GM18858 (cell line): Measurements from ENCODE around the gene PLBD1.

Experiments used
- ATAC-seq: cut with Tn5 transposase; IDR thresholded peaks from one replicate; pipeline ENCODE4 v1.9.1; 2021; ENCODE audit not compliant: unreplicated experiment

The PLBD1 gene

DNA sequence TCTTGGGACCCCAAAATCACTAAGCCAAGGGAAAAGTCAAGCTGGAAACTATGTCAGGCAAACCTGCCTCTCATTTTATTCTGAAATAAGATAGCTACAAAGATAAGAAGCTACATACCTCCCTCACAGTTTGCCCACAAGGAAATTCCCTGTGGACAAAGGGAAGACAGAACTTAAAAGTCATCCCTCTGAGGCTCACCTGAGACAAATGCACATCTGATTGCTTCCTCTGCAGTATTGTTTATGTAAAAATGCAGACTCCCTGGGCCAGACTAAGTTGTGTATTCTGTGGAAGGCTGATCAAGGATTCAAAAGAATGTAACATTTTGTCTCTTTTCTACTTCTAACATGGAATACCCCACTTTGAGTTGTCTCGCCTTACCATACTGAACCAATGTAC lies 2.5 kb upstream of the PLBD1 start:
- ATAC-seq: no peak

DNA sequence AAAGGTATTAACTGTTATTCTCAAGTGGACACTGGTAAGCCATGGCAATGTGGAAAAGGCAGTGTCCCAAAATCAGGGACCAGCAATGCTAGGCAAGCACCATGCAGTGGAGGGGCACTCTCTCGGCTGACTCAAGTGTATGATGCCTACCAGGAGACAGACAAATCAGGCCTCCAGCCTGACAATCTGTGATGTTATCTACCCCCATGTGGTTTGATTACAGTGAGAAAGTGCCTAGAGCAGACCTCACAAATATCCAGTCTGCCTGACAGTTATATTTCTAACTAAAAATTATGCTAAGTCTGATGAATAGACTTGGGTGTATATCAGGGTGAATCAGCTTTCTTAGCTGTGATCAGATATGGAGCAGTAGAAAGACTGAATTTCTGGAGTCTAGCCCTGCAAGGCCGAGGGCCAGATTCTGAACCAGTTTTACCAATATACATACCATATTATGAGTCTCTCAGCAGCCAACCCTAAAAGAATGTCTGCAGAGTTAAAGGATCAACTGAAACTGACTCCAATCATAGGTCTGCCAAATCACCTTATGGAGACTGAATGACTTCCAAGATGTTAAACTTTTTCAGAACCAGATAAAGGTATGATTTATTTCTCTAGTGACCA lies 3.2 kb downstream of the PLBD1 start:
- ATAC-seq: no peak

DNA sequence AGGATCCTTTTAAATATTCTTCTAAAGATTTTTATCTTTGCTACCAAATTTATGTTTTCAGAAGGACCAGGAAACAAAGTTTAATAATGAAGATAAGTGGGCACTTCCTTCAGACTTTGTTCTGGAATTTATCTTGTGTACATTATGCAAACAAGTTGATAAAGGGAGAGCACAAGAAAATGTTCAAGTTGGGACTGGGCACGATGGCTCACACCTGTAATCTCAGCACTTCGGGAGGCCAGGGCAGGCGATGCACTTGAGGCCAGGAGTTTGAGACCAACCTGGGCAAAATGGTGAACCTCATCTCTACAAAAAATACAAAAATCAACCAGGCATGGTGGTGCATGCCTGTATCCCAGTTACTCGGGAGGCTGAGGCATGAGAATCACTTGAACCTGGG lies 4.6 kb downstream of the PLBD1 start:
- ATAC-seq: no peak

DNA sequence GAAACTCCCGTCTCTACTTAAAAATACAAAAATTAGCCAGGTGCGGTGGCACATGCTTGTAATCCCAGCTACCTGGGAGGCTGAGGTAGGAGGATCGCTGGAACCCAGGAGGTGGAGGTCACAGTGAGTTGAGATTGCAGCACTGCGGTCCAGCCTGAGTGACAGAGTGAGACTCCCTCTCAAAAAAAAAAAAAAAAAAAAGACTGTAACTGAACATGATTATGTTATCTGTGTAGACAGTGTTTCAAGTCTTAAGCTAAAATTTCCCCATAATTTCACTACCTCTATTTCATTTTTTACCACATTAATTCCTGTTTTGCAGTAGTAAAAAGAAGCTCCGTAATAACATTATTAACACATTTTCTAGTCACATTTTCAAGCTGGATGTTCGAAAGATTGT lies 5.4 kb downstream of the PLBD1 start:
- ATAC-seq: no peak

DNA sequence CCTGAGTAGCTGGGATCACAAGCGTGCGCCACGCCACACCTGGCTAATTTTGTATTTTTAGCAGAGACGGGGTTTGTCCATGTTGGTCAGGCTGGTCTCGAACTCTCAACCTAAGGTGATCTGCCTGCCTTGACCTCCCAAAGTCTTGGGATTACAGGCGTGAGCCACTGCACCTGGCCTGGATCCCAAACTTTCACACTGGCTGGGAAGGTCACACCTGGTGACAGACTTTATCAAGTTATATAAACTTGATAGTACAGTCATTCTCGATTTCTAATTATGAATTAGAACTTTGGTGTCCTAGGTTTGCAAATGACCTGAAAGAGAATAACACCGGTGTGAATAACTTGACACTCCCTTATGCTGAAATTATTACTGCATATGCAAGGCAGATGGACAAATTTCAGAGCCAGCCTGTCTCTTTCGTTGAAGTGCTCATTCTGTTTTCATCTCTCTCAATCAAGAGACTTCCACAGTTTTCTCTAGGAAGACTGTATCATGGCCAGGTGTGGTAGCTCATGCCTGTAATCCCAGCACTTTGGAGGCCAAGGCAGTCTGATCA lies 5.9 kb downstream of the PLBD1 start:
- ATAC-seq: no peak

DNA sequence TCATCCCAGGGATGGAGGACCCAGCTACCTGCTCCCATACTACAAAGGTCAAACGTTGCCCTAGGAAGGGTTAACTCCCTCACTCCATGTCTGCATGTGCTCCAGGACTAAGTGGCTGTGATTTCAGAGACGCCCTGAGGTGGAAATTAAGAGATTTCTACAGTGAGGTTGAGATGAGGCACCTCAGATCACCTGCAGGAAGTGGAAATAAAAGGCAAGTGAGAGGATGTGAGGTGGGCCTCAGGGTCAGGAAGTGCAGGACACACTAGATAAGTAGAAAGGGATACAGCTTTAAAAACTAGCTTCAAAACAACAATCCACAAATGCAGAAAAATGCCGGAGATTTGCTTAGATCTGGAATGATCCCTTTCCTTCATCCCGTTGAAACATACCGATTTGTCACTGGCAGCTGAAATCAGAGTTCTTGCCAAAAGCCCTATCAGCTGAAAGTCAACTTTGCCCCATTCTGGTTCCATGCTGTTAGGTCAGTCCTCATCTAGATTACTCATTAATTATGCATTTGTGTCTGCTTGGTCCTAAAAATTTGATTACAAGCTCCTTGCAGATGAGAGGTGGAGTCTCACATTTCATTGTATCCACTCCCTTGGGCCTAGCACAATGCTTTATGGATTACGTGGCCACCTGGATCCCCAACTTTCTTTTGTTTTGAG lies 6.6 kb downstream of the PLBD1 start:
- ATAC-seq: no peak

DNA sequence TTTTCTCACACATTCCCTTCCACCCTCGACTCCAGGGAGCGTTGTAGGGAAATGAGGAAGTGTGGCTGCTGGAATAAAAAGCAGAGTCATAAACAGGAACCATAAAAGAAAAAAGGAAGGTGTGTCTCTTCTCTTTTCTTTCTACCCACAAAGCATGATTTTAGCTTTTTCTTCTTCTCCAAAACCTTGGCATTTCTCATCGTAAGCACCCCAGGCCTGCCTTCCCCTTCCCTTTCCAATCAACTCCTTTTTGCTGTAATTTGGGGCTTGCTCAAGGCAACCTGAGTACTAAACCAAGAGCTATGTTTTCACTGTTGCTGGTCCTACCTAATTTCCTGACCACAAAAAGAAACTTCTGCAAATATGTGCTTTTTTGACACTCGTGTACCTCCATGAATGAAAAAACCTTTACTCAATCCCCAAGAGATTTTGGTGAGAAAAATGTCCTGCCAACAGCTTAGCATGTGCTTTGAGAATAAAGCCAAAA lies 9.2 kb downstream of the PLBD1 start:
- peak; percentile 51 for ATAC-seq

DNA sequence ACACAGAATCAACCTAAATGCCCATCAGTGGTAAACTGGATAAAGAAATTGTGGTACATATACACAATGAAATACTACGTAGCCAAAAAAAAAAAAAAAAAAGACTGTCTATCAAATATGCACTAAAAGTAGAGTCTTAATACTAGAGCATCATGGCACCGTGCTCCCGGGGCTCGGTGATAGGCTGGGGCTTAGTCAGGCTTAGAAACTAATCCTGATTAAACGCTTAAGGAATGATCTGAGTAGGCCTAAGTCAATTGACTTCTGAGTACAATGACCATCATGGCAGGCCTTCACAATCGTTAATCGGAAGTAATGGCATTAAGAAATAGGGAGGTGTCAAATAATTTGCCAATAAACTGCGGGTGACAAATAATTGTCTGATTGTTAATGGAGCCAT lies 9.7 kb downstream of the PLBD1 start:
- no peak for ATAC-seq

DNA sequence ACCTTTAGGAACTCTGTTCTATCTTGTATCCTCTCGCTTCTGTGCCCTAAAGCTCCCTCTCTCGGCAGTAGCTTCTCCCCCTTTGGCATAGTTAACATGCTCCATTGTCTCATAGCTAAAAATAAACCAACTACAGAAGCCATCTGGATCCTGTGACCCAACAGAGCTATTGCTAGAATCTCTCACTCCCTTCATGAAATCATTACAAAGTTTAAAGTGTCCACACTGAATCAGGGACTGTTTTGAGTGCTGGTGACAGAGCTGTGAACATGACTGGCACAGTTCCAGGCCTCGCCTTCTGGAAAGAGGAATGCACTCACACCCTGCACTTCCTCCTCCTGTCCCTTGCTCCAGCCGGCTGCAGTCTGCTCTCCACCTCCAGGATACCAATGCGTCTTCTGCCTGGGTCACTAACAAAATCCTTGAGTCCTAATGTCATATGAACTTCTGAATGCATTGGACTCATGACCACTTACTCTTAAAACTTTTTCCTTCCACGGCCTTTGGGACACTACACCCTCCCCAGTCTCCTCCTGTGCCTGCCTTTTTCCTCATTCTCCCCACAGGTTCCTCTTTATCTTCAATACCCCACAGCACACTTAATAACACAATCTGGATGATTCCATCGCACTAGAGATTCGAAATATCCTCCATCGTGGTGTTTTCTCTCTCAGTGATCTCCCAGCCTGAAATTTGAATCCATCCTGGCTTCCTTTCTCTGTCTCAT lies 13.2 kb downstream of the PLBD1 start:
- ATAC-seq: no peak

DNA sequence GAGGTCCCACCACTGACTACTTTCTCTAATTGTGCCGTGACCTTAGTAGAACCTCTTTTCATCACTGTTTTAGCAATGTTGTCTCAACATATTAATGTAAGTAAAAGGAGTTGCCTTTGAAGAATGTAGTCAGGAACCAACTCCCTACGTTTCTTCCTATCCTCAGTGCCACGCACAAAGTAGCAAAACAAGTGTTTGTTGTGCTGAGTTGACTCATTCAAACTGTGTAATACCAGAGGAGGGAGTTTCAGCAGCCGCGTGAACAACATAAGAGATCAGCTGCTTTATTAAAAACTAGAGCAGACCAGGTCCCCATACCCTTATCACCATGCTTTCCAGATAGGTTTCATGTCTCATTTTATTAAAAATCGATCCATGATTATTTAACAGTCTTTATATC lies 19.1 kb downstream of the PLBD1 start:
- ATAC-seq: no peak

DNA sequence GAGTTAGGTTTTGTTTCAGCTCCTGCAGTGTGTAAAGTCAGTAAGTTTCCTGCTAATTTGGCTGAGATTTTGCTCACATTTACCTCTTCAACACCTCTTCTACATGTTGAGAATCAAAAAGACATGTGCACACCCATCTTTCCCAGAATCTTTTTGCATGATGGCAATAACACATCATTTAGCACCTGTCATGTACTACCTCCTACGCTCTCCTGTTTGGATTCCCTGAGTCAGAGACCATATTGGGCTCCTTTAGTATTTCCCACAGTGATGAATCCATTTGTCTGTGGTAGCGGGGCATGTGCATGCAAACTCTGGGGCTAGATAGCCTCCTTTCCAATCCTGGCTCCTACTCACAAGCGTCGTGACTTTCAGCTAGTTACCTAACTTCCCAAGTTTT lies 20.1 kb downstream of the PLBD1 start:
- ATAC-seq: no peak

DNA sequence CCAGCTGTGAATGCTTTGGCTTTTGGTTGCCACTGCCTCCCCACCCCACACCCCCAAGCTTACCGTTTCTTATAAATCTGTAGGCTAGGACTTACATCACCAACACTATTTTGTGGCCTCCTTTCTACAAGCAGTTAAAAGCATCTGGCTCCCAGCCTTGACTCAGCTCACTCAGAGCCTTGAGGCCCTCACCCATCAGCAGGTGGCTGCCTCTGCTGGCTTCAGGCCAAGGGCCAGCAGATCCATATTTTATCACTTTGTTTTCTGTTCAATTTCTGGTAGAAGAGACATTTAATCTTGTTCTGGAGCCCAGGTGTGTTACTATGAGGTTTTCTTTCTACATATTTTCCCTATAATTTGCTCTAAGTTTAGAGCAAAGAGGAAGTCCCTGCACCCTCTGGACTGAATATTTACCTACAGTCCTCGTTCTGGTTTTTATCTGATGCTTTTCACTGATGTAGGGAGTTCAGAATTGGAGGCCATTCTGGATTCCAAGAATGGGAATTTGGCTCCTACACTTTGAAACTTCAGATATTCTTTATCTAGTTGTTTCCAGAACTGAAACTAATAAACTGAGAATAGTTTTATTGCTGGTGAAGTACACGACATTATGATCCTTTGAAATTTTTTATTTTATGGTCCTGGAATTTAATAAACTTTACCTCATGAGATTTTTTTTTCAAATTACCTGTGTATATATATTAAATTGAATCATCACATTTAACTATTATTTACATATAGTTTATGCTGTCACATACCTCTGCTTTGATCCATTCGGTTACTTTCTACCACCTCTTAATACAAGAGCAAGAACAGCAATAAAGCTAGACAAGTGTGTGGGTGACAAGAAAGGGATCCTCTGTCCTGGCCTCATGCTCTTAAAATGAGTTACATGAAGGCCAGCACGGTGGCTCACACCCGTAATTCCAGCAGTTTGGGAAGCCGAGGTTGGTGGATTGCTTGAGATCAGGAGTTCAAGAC lies 22.2 kb downstream of the PLBD1 start:
- no peak for ATAC-seq

DNA sequence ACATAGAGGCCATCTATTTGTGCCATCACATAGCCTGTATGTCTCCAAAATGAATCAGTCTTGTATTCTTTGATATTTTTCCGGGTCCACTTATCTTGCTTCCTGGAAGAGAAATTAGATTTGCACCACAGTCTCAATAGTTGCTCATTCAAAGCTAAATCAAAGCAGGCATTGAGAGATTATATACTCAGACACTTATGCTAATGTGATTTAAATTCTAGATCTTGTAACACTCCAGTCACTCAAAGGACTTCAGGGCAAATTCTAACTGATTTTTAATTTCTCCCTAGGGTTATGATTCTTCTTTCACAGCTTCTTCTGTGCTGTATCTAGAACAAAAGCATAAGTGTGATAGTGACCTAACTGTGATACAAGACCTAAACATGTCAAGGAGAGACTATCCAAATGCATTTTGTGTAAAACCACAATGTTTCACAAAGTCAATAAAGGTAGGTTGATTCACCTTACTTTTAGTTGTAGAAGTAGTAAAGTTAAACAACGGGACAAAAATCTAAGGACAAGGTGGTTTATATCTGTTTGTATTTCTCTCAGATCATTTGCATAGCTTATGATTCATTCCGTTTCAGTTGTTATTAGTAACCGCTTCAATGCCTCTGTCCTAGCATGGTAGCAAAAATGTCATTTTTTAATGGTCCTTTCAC lies 26.8 kb downstream of the PLBD1 start:
- ATAC-seq: peak; percentile 81

DNA sequence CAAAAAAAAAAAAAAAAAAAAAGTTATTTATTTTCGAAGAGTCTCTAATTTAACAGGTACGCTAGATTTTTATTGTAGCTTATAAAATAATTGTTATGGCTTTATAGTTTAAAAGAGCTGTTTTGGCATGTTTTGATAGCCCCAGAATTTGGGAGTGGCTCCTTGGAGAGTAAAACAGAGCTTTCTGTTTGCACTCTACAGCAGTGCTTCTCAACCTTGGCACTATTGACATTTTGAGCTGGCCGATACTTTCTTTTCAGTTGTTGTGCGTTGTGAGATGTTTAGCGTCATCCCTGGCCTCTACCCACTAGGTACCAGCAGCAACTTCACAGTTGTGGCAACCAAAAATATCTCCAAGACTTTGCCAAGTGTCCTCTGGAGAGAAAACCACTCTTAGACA lies 30.6 kb downstream of the PLBD1 start:
- no peak for ATAC-seq

DNA sequence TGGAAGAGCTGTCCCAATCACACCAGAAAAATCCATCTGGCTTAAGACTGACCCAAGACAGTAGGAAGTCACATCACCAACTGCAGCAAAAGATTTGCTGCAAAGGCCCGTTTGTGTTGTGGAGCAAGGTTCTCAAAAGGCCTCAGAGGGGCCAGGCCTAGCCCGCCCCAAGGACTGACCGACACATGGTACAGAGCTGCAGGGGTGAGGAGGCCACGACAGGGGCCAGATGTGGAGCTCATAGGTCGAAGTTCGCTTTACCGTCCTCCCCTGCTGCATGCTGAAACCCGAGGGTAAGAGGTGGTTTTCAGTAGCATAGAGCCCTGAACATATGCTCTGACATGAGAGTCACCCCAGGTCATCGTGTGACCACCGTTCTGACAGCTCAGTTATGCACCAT lies 35.5 kb downstream of the PLBD1 start:
- ATAC-seq: no peak

DNA sequence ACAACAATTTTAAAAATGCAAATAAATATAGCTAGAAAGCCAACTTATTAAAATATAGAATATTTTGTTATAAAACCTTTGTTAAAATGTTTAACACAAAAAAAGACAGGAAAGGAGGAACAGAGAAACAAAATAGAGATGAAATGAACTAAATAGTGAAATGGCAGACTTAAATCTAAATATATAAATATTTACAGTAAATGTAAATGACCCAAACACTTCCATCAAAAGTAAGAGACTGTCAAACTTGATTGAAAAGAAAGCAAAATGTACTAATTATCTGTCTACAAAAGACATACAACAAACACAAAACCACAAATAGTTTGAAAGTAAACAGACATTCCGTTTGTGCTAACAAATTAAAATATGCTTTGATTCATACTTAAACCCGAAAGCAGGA lies 41.7 kb downstream of the PLBD1 start:
- ATAC-seq: no peak

DNA sequence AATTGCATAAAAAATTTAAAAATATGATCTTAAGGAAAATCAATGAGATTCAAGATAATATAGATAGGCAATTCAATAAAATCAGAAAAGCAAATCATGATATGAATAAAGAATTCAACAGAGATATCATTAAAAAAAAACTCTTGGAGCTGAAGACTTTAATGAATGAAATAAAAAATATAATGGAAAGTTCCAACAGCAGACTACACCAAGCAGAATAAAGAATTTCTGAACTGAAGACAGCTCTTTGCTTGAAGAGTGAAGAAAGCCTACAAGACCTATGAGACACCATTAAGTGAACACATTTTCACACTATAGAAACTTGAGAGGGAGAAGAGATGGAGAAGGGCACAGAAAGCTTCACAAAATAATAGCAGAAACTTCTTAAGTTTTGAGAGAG lies 45.9 kb downstream of the PLBD1 start:
- no peak for ATAC-seq

DNA sequence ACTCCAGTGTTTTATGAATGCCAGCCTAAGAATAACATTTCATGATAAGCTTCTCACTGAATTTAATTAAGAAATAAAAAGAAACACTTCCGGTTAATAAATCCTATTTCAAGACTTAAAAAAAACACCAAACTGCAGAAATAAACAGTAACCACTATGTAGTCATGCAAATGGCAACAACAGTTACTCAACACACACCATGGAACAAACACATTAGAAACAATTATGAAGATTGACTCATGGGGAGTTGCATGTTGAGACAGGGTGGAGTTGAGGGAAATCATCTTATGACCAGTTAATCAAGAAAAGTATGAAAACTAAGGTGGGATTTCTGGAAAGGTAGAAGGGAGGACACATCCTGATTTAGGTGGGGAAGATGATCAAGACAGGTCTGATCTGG lies 52.7 kb downstream of the PLBD1 start:
- ATAC-seq: no peak

DNA sequence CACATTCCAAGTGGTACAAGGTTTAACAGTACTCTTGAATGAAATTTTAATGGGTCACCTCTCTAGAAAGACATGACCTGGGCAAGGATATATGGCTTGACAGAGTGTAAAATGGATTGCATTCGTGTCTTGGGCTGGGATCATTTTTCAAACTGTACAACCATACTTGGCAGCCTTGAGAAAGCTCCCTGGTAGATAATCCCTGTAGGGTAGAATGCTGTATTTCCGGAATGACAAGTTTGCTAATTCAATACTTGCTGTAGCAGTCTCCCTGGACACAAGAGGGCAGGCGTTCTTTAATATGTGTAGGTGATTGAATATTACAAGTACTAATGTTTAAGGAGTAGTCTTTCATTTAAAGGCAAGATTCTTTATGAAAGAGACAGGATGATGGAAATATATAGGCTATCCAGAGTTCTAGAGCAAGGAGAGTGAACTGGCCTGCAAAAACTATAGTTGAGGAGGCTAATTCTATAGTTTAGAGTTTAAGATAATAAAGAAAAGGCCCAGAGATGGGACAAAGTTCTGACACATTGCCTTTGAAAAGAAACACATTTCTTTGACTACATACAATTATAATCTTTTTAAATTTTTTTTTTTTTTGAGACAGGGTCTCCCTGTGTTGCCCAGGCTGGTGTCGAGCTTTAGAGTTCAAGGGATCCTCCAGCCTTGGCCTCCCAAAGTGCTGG lies 53.4 kb downstream of the PLBD1 start:
- no peak for ATAC-seq

DNA sequence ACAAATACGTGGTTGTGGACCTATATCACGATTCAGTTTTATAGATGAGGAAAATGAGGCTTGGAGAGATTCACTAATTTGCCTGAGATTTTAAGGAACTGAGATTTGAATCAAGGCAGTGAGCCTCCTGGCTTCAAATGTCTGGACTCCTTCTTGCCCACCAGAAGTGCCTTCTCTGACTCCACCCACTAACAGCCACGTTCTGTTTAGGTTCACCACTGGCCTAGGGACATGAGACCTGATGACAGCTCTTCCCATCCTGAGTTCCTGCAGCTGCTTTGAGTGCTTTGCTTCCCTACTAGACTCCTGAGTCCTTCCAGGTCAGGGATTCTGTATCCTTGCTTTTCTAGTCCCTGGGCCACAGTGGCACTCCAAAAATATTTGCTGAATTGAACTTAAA lies 57.1 kb downstream of the PLBD1 start:
- ATAC-seq: no peak
